ENCODE results near the gene MCEE. TPM values are rescaled to one million over a fixed set of nuclear protein-coding genes. Genes with fewer than 3 reads are reported as not detected.
"Not testable (repeated sequence)": the region's sequence is repeated elsewhere in the genome, so short reads cannot be mapped to it uniquely, and the experiment has no call there.

The MCEE gene
- total RNA-seq, 6 donors from 2014 or later = 6.8 to 37.7 (median 18.6) TPM

GRCh38 chr2:71148506-71149063, 18.6 kb upstream of the MCEE start:
- no peak for ATAC-seq (ENCODE audit: low FRiP score in 2 of 2)
- H3K27me3 ChIP-seq = no peaks in the 10 kb centered on the region
- H3K36me3 ChIP-seq = peaks cover 30 to 72% (median 61%) of the 10 kb centered on the region in 4 donors
- WGBS, 2 donors = 89 to 92% methylated on average over 2 of the region's 2 CpGs
- H3K4me3 ChIP-seq = no peak overlapping the region
- no peaks in the 10 kb centered on the region for H3K9me3 ChIP-seq
- H3K27ac ChIP-seq = no peak overlapping the region
- no peak for DNase-seq
- TF ChIP-seq POLR2A (IDR thresholded peaks at IDR 0.05) = no peak
- no peak for TF ChIP-seq CTCF (IDR thresholded peaks at IDR 0.05)
- no peak for TF ChIP-seq POLR2AphosphoS5 (IDR thresholded peaks at IDR 0.05)
- TF ChIP-seq EP300 (IDR thresholded peaks at IDR 0.05) = no peak
- no peaks in the 10 kb centered on the region for H3K4me1 ChIP-seq

DNA sequence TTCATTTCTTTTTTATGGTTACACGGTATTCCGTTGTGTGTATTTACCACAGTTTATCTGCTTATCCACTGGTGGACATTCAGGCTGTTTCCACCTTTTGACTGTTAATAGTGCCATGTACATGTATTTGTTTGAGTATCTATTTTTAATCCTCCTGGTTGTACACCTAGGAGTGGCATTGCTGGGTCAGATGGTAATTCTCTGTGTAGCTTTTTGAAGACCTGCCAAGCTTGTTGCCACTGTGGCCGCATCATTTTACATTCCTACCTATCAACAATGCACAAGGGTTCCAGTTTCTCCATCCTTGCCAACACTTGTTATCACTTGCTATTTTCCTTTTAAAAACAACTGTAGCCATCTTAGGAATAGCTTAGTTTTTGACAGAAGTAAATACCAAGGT, 13.8 kb upstream of the MCEE start:
- WGBS, 2 donors = 90 to 91% methylated on average over 3 of the region's 3 CpGs
- no peak for DNase-seq
- H3K9me3 ChIP-seq = no peaks in the 10 kb centered on the region
- no peaks in the 10 kb centered on the region for H3K4me1 ChIP-seq
- no peak for TF ChIP-seq POLR2A (IDR thresholded peaks at IDR 0.05)
- TF ChIP-seq POLR2AphosphoS5 (IDR thresholded peaks at IDR 0.05) = no peak
- TF ChIP-seq EP300 (IDR thresholded peaks at IDR 0.05) = no peak
- no peak for TF ChIP-seq CTCF (IDR thresholded peaks at IDR 0.05)
- no peak overlapping the region for H3K27ac ChIP-seq
- no peak for ATAC-seq (ENCODE audit: low FRiP score in 2 of 2)
- H3K4me3 ChIP-seq = no peak overlapping the region
- no peaks in the 10 kb centered on the region for H3K27me3 ChIP-seq
- peaks cover 40 to 100% (median 78%) of the 10 kb centered on the region in 4 donors for H3K36me3 ChIP-seq

GRCh38 chr2:71136174-71136573, 6.1 kb upstream of the MCEE start:
- H3K27ac ChIP-seq = no peak overlapping the region
- TF ChIP-seq POLR2AphosphoS5 (IDR thresholded peaks at IDR 0.05) (no peak), EP300 (IDR thresholded peaks at IDR 0.05) (no peak), CTCF (IDR thresholded peaks at IDR 0.05) (no peak), POLR2A (IDR thresholded peaks at IDR 0.05) (no peak)
- peaks cover 35 to 79% (median 42%) of the 10 kb centered on the region in 4 donors for H3K36me3 ChIP-seq
- no peak overlapping the region for H3K4me3 ChIP-seq
- no peaks in the 10 kb centered on the region for H3K27me3 ChIP-seq
- peaks cover 11 to 20% (median 13%) of the 10 kb centered on the region in 4 donors for H3K4me1 ChIP-seq
- no peaks in the 10 kb centered on the region for H3K9me3 ChIP-seq
- DNase-seq = no peak
- no peak for ATAC-seq (ENCODE audit: low FRiP score in 2 of 2)
- 80 to 81% methylated on average over 3 of the region's 3 CpGs for WGBS, 2 donors

GRCh38 chr2:71133603-71134002, 3.6 kb upstream of the MCEE start:
- DNase-seq (no peak), ATAC-seq (ENCODE audit: low FRiP score in 2 of 2) (no peak)
- no peaks in the 10 kb centered on the region for H3K9me3 ChIP-seq
- TF ChIP-seq EP300 (IDR thresholded peaks at IDR 0.05) (no peak), CTCF (IDR thresholded peaks at IDR 0.05) (no peak), POLR2AphosphoS5 (IDR thresholded peaks at IDR 0.05) (no peak), POLR2A (IDR thresholded peaks at IDR 0.05) (no peak)
- peaks cover 18 to 54% (median 27%) of the 10 kb centered on the region in 4 donors for H3K36me3 ChIP-seq
- no peak overlapping the region for H3K27ac ChIP-seq
- peaks cover 21 to 34% (median 22%) of the 10 kb centered on the region in 4 donors for H3K4me1 ChIP-seq
- H3K4me3 ChIP-seq = no peak overlapping the region
- H3K27me3 ChIP-seq = no peaks in the 10 kb centered on the region

DNA sequence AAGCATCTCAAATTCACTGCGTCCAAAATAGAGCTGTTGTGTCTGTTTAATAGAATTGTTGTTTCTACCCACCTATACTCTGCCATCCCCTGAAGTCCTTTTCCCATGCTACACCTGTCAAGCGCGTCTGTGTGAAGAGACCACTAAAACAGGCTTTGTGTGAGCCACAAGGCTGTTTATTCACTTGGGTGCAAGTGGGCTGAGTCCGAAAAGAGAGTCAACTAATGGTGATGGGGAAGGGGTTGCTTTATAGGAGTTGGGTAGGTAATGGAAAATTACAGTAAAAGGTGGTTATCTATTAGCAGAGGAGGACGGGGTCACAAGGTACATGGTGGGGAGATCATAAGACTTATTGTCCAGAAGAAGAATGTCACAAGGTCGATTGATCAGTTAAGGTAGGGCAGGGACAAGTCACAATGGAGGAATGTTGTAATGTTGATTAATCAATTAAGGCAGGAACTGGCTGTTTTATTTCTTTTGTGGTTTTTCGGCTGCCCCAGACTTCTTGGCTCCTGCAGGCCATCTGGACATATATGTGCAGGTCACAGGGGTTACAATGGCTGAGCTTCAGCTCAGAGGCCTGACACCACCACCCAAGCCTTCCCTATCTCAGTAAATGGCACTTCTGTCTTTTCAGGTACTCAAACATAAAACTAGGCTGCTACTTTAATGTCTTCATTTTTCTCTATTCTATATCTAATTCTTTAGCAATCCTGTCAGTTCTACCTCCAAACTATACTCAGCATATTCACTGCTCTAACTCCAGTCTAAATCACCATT, 1.5 kb upstream of the MCEE start:
- not testable (repeated sequence) for H3K27me3 ChIP-seq; H3K9me3 ChIP-seq; ATAC-seq (ENCODE audit: low FRiP score in 2 of 2); DNase-seq
- H3K4me3 ChIP-seq = peak overlapping the region in 3 of 4 donors; percentile 71 to 87 (median 84)
- peaks cover 25 to 40% (median 31%) of the 10 kb centered on the region in 4 donors for H3K4me1 ChIP-seq
- WGBS, 2 donors = 54 to 55% methylated on average over 7 of the region's 7 CpGs
- peaks cover 11 to 35% (median 19%) of the 10 kb centered on the region in 4 donors for H3K36me3 ChIP-seq
- peak overlapping the region in 2 of 4 donors; percentile 88 to 97 for H3K27ac ChIP-seq
